ENCODE data around the gene MKX.

DNA sequence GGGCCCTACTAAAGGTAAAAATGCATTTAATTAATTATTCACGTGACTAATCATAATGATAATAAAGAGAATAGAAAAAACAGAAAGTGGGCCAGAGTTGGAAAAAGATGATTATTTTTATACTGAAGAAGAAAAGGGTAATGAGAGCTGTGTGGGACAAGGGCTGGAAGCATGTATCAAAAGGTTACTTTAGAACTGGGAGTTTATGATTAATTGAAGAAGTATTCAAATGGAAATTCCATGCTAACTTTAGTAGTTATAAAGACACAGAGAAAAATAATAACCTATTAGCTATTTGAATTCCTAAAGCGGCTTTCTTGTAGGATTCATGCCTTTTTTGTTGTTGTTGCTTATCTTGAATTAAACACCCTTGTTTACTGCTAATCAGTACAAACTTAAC lies 49.9 kb downstream of the MKX start:
- TF ChIP-seq POLR2A (IDR thresholded peaks at IDR 0.05), result no peak
- TF ChIP-seq, protein P1, sequence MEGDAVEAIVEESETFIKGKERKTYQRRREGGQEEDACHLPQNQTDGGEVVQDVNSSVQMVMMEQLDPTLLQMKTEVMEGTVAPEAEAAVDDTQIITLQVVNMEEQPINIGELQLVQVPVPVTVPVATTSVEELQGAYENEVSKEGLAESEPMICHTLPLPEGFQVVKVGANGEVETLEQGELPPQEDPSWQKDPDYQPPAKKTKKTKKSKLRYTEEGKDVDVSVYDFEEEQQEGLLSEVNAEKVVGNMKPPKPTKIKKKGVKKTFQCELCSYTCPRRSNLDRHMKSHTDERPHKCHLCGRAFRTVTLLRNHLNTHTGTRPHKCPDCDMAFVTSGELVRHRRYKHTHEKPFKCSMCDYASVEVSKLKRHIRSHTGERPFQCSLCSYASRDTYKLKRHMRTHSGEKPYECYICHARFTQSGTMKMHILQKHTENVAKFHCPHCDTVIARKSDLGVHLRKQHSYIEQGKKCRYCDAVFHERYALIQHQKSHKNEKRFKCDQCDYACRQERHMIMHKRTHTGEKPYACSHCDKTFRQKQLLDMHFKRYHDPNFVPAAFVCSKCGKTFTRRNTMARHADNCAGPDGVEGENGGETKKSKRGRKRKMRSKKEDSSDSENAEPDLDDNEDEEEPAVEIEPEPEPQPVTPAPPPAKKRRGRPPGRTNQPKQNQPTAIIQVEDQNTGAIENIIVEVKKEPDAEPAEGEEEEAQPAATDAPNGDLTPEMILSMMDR (IDR thresholded peaks at IDR 0.05), result no peak

Data from lower leg skin (tissue), 3 donors.